Measurements from ENCODE around the gene ZNF668. TPM values are rescaled to one million over a fixed set of nuclear protein-coding genes. Genes with fewer than 3 reads are reported as not detected.

The ZNF668 gene
- total RNA-seq, 1 experiment from 2014 or later = 21.5 TPM

GRCh38 chr16:31084584-31085302 is 10.7 kb upstream of the ZNF668 start:
- CTCF ChIA-PET = no interaction called here
- BruUV-seq (replicated peaks) = no TSS peak
- in situ Hi-C loops (cut with HindIII; ENCODE audit: low pct_unique_long_range_greater_than_20kb, low sequenced_read_pairs) = no loop called here
- Histone ChIP-seq H3K27ac (ENCODE audit: low read length) (no peak overlapping the region), H3K4me1 (ENCODE audit: control insufficient read depth, insufficient read depth, low read length) (no peaks in the 10 kb centered on the region; the same call in 1 of the 2 replicates), H3K36me3 (ENCODE audit: control insufficient read depth, insufficient read depth, low read length) (no peaks in the 10 kb centered on the region), H3K9me3 (ENCODE audit: control insufficient read depth, insufficient read depth, low read depth, low read length) (no peaks in the 10 kb centered on the region), H3K4me3 (ENCODE audit: low read depth in 2 of 2, low read length in 2 of 2) (no peak overlapping the region), H3K27me3 (ENCODE audit: control insufficient read depth, insufficient read depth, low read length) (no peaks in the 10 kb centered on the region)
- ATAC-seq (peak; percentile 23), DNase-seq (ENCODE audit: low read depth, low spot score) (no peak)
- TF ChIP-seq TCF7L2 (IDR thresholded peaks at IDR 0.05; ENCODE audit: low read depth, low read length) (no peak), POLR2AphosphoS5 (IDR thresholded peaks at IDR 0.05; ENCODE audit: low read depth, low read length) (no peak; the same call in 1 of the 2 replicates), REST (IDR thresholded peaks at IDR 0.05; ENCODE audit: insufficient read depth in 1 of 2, low read depth in 2 of 2, low read length in 1 of 2) (no peak), SIN3A (IDR thresholded peaks at IDR 0.05; ENCODE audit: borderline replicate concordance, insufficient read depth, low read depth, low read length) (no peak), CTCF (IDR thresholded peaks at IDR 0.05) (no peak)
- POLR2A ChIA-PET = no interaction called here
- intact Hi-C loops (cut with micrococcal nuclease; ENCODE audit: unreplicated experiment) = no loop called here

GRCh38 chr16:31083981-31084380 is 9.9 kb upstream of the ZNF668 start:
- ATAC-seq (no peak), DNase-seq (ENCODE audit: low read depth, low spot score) (no peak)
- Histone ChIP-seq H3K27ac (ENCODE audit: low read length) (no peak overlapping the region), H3K27me3 (ENCODE audit: control insufficient read depth, insufficient read depth, low read length) (no peaks in the 10 kb centered on the region), H3K36me3 (ENCODE audit: control insufficient read depth, insufficient read depth, low read length) (no peaks in the 10 kb centered on the region), H3K4me3 (ENCODE audit: low read depth in 2 of 2, low read length in 2 of 2) (no peak overlapping the region), H3K9me3 (ENCODE audit: control insufficient read depth, insufficient read depth, low read depth, low read length) (no peaks in the 10 kb centered on the region), H3K4me1 (ENCODE audit: control insufficient read depth, insufficient read depth, low read length) (no peaks in the 10 kb centered on the region; the same call in 1 of the 2 replicates)
- no TSS peak for BruUV-seq (replicated peaks)
- ChIA-PET POLR2A (interaction anchor here (0.7 kb wide), 1 partner anchor 9 kb away, joined by 3 read pairs; no protein-coding TSS in a partner anchor), CTCF (no interaction called here)
- intact Hi-C loops (cut with micrococcal nuclease; ENCODE audit: unreplicated experiment) (no loop called here), in situ Hi-C loops (cut with HindIII; ENCODE audit: low pct_unique_long_range_greater_than_20kb, low sequenced_read_pairs) (no loop called here)
- TF ChIP-seq TCF7L2 (IDR thresholded peaks at IDR 0.05; ENCODE audit: low read depth, low read length) (no peak), POLR2AphosphoS5 (IDR thresholded peaks at IDR 0.05; ENCODE audit: low read depth, low read length) (0 out of 2 replicates have a peak, but pooled peaks have one; percentile 2)

DNA sequence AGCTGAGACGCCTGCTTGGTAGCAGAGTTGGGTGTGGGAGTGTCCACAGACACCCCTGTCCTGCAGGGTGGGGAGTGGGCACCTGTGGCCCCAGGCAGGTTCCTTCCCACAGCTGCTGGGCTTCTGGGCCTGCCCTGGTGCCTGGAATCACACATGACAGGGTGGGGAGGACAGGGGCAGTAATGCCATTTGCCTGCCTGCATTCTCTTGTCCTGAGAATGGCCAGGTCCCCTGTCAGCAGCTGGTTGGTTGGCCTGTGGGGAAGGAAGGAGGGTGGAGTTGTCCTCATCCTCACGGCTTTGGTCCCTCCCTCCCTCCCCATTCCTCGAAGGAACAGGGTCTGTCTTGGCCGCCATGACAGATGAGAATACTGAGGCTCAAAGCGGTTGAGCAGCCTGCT is 9.5 kb upstream of the ZNF668 start:
- Histone ChIP-seq H3K4me3 (ENCODE audit: low read depth in 2 of 2, low read length in 2 of 2) (no peak overlapping the region), H3K36me3 (ENCODE audit: control insufficient read depth, insufficient read depth, low read length) (no peaks in the 10 kb centered on the region), H3K27ac (ENCODE audit: low read length) (no peak overlapping the region), H3K27me3 (ENCODE audit: control insufficient read depth, insufficient read depth, low read length) (no peaks in the 10 kb centered on the region), H3K4me1 (ENCODE audit: control insufficient read depth, insufficient read depth, low read length) (no peaks in the 10 kb centered on the region; the same call in 1 of the 2 replicates), H3K9me3 (ENCODE audit: control insufficient read depth, insufficient read depth, low read depth, low read length) (no peaks in the 10 kb centered on the region)
- intact Hi-C loops (cut with micrococcal nuclease; ENCODE audit: unreplicated experiment) = no loop called here
- ATAC-seq = 0 out of 2 replicates have a peak, but pooled peaks have one; percentile 6
- no peak for TF ChIP-seq SIN3A (IDR thresholded peaks at IDR 0.05; ENCODE audit: borderline replicate concordance, insufficient read depth, low read depth, low read length)
- TF ChIP-seq POLR2AphosphoS5 (IDR thresholded peaks at IDR 0.05; ENCODE audit: low read depth, low read length) = no peak
- TF ChIP-seq CTCF (IDR thresholded peaks at IDR 0.05) = no peak
- TF ChIP-seq TCF7L2 (IDR thresholded peaks at IDR 0.05; ENCODE audit: low read depth, low read length) = no peak
- TF ChIP-seq REST (IDR thresholded peaks at IDR 0.05; ENCODE audit: insufficient read depth in 1 of 2, low read depth in 2 of 2, low read length in 1 of 2) = no peak
- BruUV-seq (replicated peaks) = no TSS peak
- POLR2A ChIA-PET = interaction anchor here (0.7 kb wide), 1 partner anchor 10 kb away, joined by 3 read pairs; no protein-coding TSS in a partner anchor
- CTCF ChIA-PET = no interaction called here
- no peak for DNase-seq (ENCODE audit: low read depth, low spot score)
- in situ Hi-C loops (cut with HindIII; ENCODE audit: low pct_unique_long_range_greater_than_20kb, low sequenced_read_pairs) = no loop called here

Data from Panc1 (cell line).